Measurements from ENCODE around the gene LMF1. TPM values are rescaled to one million over a fixed set of nuclear protein-coding genes. Genes with fewer than 3 reads are reported as not detected.
A peak's percentile ranks its signal among the peaks of the same experiment; 100 is the strongest.

Gene LMF1
- total and polyA plus RNA-seq, 2 of the 4 experiments (the other 2 are of a cell fraction): 7.7 to 13.1 TPM

DNA sequence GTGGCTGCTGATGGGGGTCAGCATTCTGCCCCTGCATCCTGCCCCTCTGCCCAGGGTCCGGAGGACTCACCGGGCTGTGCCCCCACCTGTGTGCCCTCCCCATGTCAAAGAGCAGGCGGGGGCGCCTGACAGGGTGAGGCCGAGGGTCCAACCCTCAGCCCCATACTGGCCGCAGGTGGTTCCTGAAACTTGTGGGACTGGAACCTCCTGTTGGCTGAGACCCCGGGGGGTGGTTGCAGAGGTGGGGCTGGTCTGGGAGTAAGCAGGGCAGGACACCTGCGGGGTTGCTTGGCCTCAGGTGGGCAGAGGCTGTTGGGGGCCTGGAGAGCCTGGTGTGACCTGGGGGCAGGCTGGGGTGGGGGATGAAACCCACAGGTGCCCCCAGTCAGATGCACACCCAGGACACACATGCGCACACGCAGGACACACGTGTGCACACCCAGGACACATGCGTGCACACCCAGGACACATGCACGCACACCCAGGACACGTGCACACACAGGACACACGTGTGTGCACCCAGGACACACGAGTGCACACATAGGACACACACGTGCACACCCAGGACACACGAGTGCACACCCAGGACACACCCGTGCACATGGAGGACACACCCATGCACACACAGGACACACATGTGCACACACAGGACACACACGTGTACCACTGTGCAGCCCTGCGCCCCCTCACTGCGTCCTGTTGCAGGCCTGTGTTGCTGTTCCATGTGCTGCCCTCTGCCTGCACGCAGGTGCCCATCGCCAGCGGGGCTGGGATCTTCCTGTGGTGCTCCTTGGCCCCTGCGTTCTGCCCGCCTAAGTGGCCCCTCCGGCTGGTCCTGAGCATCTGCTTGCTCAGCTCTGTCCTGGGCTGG lies 42.2 kb upstream of the LMF1 start:
- H3K4me2 ChIP-seq (ENCODE audit: low read depth, low read length): no peak overlapping the region
- peaks cover 46% of the 10 kb centered on the region; the same call in 1 of the 2 replicates for H3K27me3 ChIP-seq (ENCODE audit: control insufficient read depth, insufficient read depth, low read length)
- POLR2A ChIA-PET (ENCODE audit: unreplicated experiment): no interaction called here
- no peak overlapping the region for H3K9ac ChIP-seq (ENCODE audit: low read depth, low read length)
- no peak overlapping the region for H2AK5ac ChIP-seq (ENCODE audit: low read depth, low read length)
- in situ Hi-C loops (cut with MboI; ENCODE audit: low sequenced_read_pairs): no loop called here
- intact Hi-C loops (cut with micrococcal nuclease): no loop called here
- DNase-seq: no peak
- WGBS, 2 experiments (ENCODE audit: extremely low coverage in 2 of 2, insufficient read length in 1 of 2): 73% methylated on average over 22 of the region's 28 CpGs; no CpG with 5 or more reads in 1 of the 2 experiments
- no peak overlapping the region for H4K5ac ChIP-seq (ENCODE audit: low read depth, low read length)
- no TSS peak for BruUV-seq (replicated peaks)
- H2BK5ac ChIP-seq (ENCODE audit: low read depth, low read length, poor library complexity, severe bottlenecking): no peak overlapping the region
- no peaks in the 10 kb centered on the region for H3K9me3 ChIP-seq (ENCODE audit: control insufficient read depth, insufficient read depth, low read length)
- H3K23ac ChIP-seq (ENCODE audit: low read depth, low read length): no peak overlapping the region
- H2AK9ac ChIP-seq (replicated peaks; ENCODE audit: low read depth, low read length, poor library complexity): peak overlapping the region; percentile 61
- H3K4ac ChIP-seq (ENCODE audit: low read depth, low read length): no peak overlapping the region
- no peaks in the 10 kb centered on the region for H3K4me1 ChIP-seq (ENCODE audit: control insufficient read depth, insufficient read depth, low read length)
- H4K91ac ChIP-seq (ENCODE audit: insufficient read depth, low read depth, low read length): no peak overlapping the region
- H3K27ac ChIP-seq (ENCODE audit: insufficient read depth, low read length): no peak overlapping the region
- no peaks in the 10 kb centered on the region for H3K79me1 ChIP-seq (ENCODE audit: low read depth in 1 of 2, low read length in 2 of 2)
- H2BK120ac ChIP-seq (ENCODE audit: low read depth, low read length): no peak overlapping the region
- H3K18ac ChIP-seq (ENCODE audit: low read depth, low read length): no peak overlapping the region
- peak overlapping the region; percentile 21 for H2AFZ ChIP-seq (replicated peaks; ENCODE audit: low read length, poor library complexity)
- H3K36me3 ChIP-seq (ENCODE audit: control insufficient read depth, insufficient read depth, low read length): no peaks in the 10 kb centered on the region
- no peaks in the 10 kb centered on the region for H4K20me1 ChIP-seq (ENCODE audit: insufficient read depth, low read length)
- H4K8ac ChIP-seq (ENCODE audit: low read depth in 2 of 2, low read length in 2 of 2): no peak overlapping the region
- H3K4me3 ChIP-seq (ENCODE audit: insufficient read depth, low read depth, low read length): no peak overlapping the region
- CTCF ChIA-PET: no interaction called here
- ATAC-seq (ENCODE audit: low read depth): no peak
- dilution Hi-C loops (cut with HindIII; ENCODE audit: low sequenced_read_pairs, unreplicated experiment): no loop called here
- no peak overlapping the region for H2BK20ac ChIP-seq (ENCODE audit: low read depth, low read length)
- H2BK15ac ChIP-seq (ENCODE audit: low read depth, low read length): no peak overlapping the region
- H3K56ac ChIP-seq (ENCODE audit: extremely low read depth, insufficient read depth, low read length): no peak overlapping the region
- H3K14ac ChIP-seq (replicated peaks; ENCODE audit: low read depth, low read length): no peak overlapping the region
- no peaks in the 10 kb centered on the region for H3K9me1 ChIP-seq (ENCODE audit: insufficient read depth, low read length)
- TF ChIP-seq NFE2L2 (IDR thresholded peaks at IDR 0.05; ENCODE audit: low read depth, low read length) (no peak), POLR2A (IDR thresholded peaks at IDR 0.05; ENCODE audit: low read depth, low read length) (no peak), MXI1 (IDR thresholded peaks at IDR 0.05; ENCODE audit: borderline replicate concordance, low read depth, low read length) (no peak), FOS (IDR thresholded peaks at IDR 0.05; ENCODE audit: low read depth, low read length) (no peak), RFX5 (IDR thresholded peaks at IDR 0.05; ENCODE audit: low read depth, low read length) (no peak), SMC3 (IDR thresholded peaks at IDR 0.05; ENCODE audit: low read depth, low read length) (no peak), MAFK (IDR thresholded peaks at IDR 0.05; ENCODE audit: low read depth, low read length) (no peak), RAD21 (IDR thresholded peaks at IDR 0.05; ENCODE audit: low read length) (no peak), CHD1 (IDR thresholded peaks at IDR 0.05; ENCODE audit: low read depth, low read length) (no peak), RCOR1 (IDR thresholded peaks at IDR 0.05; ENCODE audit: insufficient replicate concordance, low read length) (no peak), BHLHE40 (IDR thresholded peaks at IDR 0.05; ENCODE audit: low read depth, low read length) (no peak), MAZ (IDR thresholded peaks at IDR 0.05; ENCODE audit: borderline replicate concordance, low read depth, low read length) (no peak)
- TF ChIP-seq, protein P1, sequence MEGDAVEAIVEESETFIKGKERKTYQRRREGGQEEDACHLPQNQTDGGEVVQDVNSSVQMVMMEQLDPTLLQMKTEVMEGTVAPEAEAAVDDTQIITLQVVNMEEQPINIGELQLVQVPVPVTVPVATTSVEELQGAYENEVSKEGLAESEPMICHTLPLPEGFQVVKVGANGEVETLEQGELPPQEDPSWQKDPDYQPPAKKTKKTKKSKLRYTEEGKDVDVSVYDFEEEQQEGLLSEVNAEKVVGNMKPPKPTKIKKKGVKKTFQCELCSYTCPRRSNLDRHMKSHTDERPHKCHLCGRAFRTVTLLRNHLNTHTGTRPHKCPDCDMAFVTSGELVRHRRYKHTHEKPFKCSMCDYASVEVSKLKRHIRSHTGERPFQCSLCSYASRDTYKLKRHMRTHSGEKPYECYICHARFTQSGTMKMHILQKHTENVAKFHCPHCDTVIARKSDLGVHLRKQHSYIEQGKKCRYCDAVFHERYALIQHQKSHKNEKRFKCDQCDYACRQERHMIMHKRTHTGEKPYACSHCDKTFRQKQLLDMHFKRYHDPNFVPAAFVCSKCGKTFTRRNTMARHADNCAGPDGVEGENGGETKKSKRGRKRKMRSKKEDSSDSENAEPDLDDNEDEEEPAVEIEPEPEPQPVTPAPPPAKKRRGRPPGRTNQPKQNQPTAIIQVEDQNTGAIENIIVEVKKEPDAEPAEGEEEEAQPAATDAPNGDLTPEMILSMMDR (conservative IDR thresholded peaks at IDR 0.05; ENCODE audit: low read depth, low read length): no peak
- TF ChIP-seq, protein P2, sequence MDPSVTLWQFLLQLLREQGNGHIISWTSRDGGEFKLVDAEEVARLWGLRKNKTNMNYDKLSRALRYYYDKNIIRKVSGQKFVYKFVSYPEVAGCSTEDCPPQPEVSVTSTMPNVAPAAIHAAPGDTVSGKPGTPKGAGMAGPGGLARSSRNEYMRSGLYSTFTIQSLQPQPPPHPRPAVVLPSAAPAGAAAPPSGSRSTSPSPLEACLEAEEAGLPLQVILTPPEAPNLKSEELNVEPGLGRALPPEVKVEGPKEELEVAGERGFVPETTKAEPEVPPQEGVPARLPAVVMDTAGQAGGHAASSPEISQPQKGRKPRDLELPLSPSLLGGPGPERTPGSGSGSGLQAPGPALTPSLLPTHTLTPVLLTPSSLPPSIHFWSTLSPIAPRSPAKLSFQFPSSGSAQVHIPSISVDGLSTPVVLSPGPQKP (IDR thresholded peaks at IDR 0.05; ENCODE audit: borderline replicate concordance, low read depth, low read length): no peak
- TF ChIP-seq, protein P3, sequence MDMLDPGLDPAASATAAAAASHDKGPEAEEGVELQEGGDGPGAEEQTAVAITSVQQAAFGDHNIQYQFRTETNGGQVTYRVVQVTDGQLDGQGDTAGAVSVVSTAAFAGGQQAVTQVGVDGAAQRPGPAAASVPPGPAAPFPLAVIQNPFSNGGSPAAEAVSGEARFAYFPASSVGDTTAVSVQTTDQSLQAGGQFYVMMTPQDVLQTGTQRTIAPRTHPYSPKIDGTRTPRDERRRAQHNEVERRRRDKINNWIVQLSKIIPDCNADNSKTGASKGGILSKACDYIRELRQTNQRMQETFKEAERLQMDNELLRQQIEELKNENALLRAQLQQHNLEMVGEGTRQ (IDR thresholded peaks at IDR 0.05; ENCODE audit: low read depth, low read length): no peak
